Calu3 (cell line): ENCODE results near the gene ESRP2. TPM values are rescaled to one million over a fixed set of nuclear protein-coding genes. Genes with fewer than 3 reads are reported as not detected.

Experiments
- BruUV-seq: library from RNA; stranded (reverse); fragments of 400-500 nt; replicated peaks from 2 replicates; lab custom pipeline; 2021; lab: Mats Ljungman, UMichigan
- CTCF ChIA-PET: fragments of 300-600 bp; sonication (Branson Sonifier 250); formaldehyde crosslinking; loops from one replicate; lab custom pipeline; 2022; ENCODE audit warnings: antibody characterized with exemption; lab: Charles Lee
- DNase-seq: peaks from one replicate; pipeline ENCODE4 v3.0.0; 2022
- H3K27ac Mint-ChIP-seq: one replicate; pipeline ENCODE4 v1.8.0; 2022; ENCODE audit warnings: mixed read lengths; ENCODE audit not compliant: unreplicated experiment
- H3K27me3 Mint-ChIP-seq: one replicate; pipeline ENCODE4 v1.8.0; 2022; ENCODE audit warnings: mixed read lengths; ENCODE audit not compliant: unreplicated experiment
- H3K36me3 Mint-ChIP-seq: one replicate; pipeline ENCODE4 v1.8.0; 2022; ENCODE audit warnings: mild to moderate bottlenecking, moderate library complexity, mixed read lengths; ENCODE audit not compliant: insufficient read depth, unreplicated experiment
- H3K4me1 Mint-ChIP-seq: one replicate; pipeline ENCODE4 v1.8.0; 2022; ENCODE audit warnings: mild to moderate bottlenecking, low read depth, mixed read lengths; ENCODE audit not compliant: unreplicated experiment
- H3K4me3 Mint-ChIP-seq: one replicate; pipeline ENCODE4 v1.8.0; 2022; ENCODE audit warnings: mild to moderate bottlenecking, low read depth, moderate library complexity, mixed read lengths; ENCODE audit not compliant: unreplicated experiment
- H3K9me3 Mint-ChIP-seq: one replicate; pipeline ENCODE4 v1.8.0; 2022; ENCODE audit warnings: low read depth, mixed read lengths; ENCODE audit not compliant: unreplicated experiment
- intact Hi-C: fragments of 100-400 bp; cut with micrococcal nuclease; formaldehyde crosslinking; loops from one replicate; pipeline ENCODE4 v1.10.0; 2022; ENCODE audit not compliant: unreplicated experiment
- total RNA-seq: library from RNA; stranded (reverse); gene quantifications from 2 replicates; pipeline ENCODE4 v1.2.3, GENCODE V29; 2022
- TF ChIP-seq, protein P1 (sequence below): fragments of 200-600 bp; IDR thresholded peaks from one replicate; pipeline ENCODE4 v1.8.0; 2022; ENCODE audit warnings: antibody characterized with exemption; ENCODE audit not compliant: unreplicated experiment

Gene ESRP2
- total RNA-seq, 1 experiment from 2014 or later = 100 TPM

- Mint-ChIP-seq H3K27me3 (no peaks in the 10 kb centered on the region), H3K9me3 (no peaks in the 10 kb centered on the region), H3K4me3 (peak overlapping the region; percentile 74), H3K36me3 (peaks cover 95% of the 10 kb centered on the region), H3K27ac (peak overlapping the region; percentile 95), H3K4me1 (peaks cover 30% of the 10 kb centered on the region)
- TF ChIP-seq, protein P1, sequence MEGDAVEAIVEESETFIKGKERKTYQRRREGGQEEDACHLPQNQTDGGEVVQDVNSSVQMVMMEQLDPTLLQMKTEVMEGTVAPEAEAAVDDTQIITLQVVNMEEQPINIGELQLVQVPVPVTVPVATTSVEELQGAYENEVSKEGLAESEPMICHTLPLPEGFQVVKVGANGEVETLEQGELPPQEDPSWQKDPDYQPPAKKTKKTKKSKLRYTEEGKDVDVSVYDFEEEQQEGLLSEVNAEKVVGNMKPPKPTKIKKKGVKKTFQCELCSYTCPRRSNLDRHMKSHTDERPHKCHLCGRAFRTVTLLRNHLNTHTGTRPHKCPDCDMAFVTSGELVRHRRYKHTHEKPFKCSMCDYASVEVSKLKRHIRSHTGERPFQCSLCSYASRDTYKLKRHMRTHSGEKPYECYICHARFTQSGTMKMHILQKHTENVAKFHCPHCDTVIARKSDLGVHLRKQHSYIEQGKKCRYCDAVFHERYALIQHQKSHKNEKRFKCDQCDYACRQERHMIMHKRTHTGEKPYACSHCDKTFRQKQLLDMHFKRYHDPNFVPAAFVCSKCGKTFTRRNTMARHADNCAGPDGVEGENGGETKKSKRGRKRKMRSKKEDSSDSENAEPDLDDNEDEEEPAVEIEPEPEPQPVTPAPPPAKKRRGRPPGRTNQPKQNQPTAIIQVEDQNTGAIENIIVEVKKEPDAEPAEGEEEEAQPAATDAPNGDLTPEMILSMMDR = no peak
- peak; percentile 99 for DNase-seq
- CTCF ChIA-PET = interaction anchor here (0.6 to 1.4 kb wide), 6 partner anchors 11 to 194 kb away, joined by 3 to 6 read pairs (median 3); partner anchors contain the start of genes NFATC3, PLA2G15 and SLC7A6
- no TSS peak for BruUV-seq
- intact Hi-C loops = loop anchor here (2.0 kb wide), 1 partner anchor 92 kb away; no protein-coding TSS in a partner anchor
Observed at GRCh38 chr16:68234188-68235107, 1.5 kb downstream of the ESRP2 start.

DNA sequence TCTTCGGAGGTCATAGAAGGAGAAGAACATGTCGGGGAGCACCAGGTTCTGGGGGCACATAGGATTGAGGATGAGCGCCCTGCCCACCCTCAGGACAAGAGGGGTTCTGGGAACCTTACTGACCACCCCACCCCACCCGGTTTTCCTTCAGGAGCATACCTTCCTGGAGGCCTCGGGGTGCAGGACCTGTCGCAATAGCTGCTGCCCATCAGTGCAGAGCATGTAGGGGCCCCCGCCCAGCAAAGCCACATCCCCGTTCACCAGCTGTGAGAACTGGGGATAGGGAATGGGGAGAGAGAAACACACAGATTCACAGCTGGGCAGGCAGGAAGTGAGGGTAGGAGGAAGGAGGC, 2.1 kb downstream of the ESRP2 start:
- no peaks in the 10 kb centered on the region for H3K9me3 Mint-ChIP-seq
- CTCF ChIA-PET = interaction anchor here (1.0 to 1.4 kb wide), 4 partner anchors 11 to 193 kb away, joined by 3 to 6 read pairs (median 3); partner anchors contain the start of genes NFATC3, PLA2G15 and SLC7A6
- intact Hi-C loops = loop anchor here (2.0 kb wide), 1 partner anchor 91 kb away; no protein-coding TSS in a partner anchor
- no peak for DNase-seq
- H3K36me3 Mint-ChIP-seq = peaks cover 93% of the 10 kb centered on the region
- peak overlapping the region; percentile 74 for H3K4me3 Mint-ChIP-seq
- H3K4me1 Mint-ChIP-seq = peaks cover 30% of the 10 kb centered on the region
- no TSS peak for BruUV-seq
- TF ChIP-seq, protein P1 = no peak
- H3K27me3 Mint-ChIP-seq = no peaks in the 10 kb centered on the region
- H3K27ac Mint-ChIP-seq = peak overlapping the region; percentile 95

DNA sequence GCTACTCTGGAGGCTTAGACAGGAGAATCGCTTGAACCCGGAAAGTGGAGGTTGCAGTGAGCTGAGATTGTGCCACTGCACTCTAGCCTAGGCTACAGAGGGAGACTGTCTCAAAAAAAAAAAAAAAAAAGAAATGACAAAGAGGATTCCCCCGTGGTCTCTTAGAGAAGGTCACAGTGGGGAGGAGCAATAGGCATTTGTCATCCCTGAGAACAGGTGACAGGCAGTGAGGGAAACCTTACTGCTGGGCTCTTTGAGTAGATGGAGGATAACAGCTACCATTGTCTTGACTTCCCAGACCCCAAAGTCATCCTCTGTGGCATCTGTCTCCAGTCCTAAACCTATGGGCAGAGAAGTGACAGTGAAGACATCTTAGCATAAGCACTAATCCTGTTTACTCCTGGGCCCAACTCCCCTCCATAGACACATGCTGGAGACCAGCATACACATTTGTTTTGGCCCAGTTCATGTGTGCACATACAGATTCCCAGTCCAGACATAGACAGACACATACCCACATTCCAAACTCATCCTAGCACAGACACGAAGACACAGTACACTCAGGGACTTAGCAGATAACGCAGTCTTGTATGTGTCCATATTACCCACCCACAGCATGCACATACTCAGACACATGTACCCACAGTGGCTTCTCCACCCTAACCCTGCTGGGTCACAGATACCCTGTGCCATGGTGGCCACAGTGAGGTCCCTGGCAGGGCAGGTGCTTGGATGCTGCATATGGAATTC, 2.7 kb downstream of the ESRP2 start:
- DNase-seq = no peak
- TF ChIP-seq, protein P1 = no peak
- Mint-ChIP-seq H3K36me3 (peaks cover 90% of the 10 kb centered on the region), H3K4me3 (peak overlapping the region; percentile 74), H3K27me3 (no peaks in the 10 kb centered on the region), H3K27ac (peak overlapping the region; percentile 95), H3K9me3 (no peaks in the 10 kb centered on the region), H3K4me1 (peaks cover 30% of the 10 kb centered on the region)
- intact Hi-C loops = no loop called here
- BruUV-seq = no TSS peak
- CTCF ChIA-PET = interaction anchor here (0.7 kb wide), 2 partner anchors 165 to 1201 kb away, joined by 6 to 9 read pairs; no protein-coding TSS in a partner anchor

DNA sequence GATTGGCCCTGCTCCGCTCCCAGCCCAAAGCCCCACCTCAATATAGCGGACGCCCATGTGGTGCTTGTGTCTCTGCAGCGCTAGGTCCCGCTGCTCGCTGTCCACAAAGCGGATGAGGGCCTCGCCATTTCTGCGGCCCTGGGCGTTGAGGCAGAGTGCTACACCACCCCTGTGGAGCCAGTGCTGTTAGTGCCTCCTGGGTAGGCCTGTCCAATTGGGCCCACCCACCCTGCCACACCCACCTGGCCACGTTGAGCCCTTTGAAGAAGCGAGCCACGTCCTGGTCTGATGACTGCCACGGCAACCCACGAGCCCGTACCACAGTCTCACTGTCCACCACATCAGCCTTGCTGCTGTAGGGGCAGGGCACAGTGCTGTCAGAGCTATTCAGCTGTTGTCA, 3.6 kb downstream of the ESRP2 start:
- H3K4me1 Mint-ChIP-seq = peaks cover 37% of the 10 kb centered on the region
- H3K4me3 Mint-ChIP-seq = no peak overlapping the region
- TF ChIP-seq, protein P1 = no peak
- H3K36me3 Mint-ChIP-seq = peaks cover 88% of the 10 kb centered on the region
- CTCF ChIA-PET = interaction anchor here (0.5 to 0.7 kb wide), 2 partner anchors 228 to 1200 kb away, joined by 5 to 6 read pairs; no protein-coding TSS in a partner anchor
- intact Hi-C loops = no loop called here
- BruUV-seq = no TSS peak
- H3K27me3 Mint-ChIP-seq = no peaks in the 10 kb centered on the region
- no peaks in the 10 kb centered on the region for H3K9me3 Mint-ChIP-seq
- DNase-seq = no peak
- H3K27ac Mint-ChIP-seq = no peak overlapping the region
